HG03108 (cell line): ENCODE data around the gene YIF1B.
A peak's percentile ranks its signal among the peaks of the same experiment; 100 is the strongest.
"Not testable (repeated sequence)": the region's sequence is repeated elsewhere in the genome, so short reads cannot be mapped to it uniquely, and the experiment has no call there.

Experiments
- ATAC-seq: cut with Tn5 transposase; IDR thresholded peaks from one replicate; pipeline ENCODE4 v1.9.1; 2021; ENCODE audit warnings: moderate library complexity; ENCODE audit not compliant: unreplicated experiment

The YIF1B gene

DNA sequence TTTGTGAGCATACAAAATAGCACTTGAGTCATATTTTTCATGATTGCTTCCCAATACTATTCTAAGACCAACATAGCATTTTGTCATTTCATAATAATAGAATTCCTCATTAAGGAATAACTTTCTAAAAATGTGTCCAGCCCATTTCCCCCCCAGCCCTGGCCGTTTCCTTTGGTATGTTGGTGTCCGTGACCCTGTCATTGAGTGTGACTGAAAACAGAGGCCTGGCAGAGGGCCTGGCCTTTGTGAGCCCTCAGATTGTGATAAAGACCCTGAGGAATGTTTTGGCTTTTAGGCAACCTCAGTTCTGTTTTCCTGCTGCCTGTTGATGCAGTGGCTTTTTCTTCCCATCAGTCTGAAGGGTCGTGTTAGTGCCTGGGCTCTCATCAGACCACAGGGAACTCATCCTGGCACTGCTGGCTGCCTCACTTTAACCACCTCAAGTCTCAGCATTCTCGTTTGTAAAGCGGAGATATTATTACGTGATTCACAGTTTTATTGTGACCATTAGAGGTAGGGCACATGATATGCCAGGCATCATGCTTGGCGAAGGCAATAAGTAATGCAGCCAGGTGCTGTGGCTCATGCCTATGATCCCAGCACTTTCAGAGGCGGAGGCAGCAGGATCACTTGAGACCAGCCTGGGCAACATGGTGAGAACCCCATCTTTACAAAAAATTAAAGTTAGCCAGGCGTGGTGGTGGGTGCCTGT, 37.6 kb downstream of the YIF1B start:
- ATAC-seq = no peak

GRCh38 chr19:38277549-38277948, 38.2 kb downstream of the YIF1B start:
- ATAC-seq = no peak

DNA sequence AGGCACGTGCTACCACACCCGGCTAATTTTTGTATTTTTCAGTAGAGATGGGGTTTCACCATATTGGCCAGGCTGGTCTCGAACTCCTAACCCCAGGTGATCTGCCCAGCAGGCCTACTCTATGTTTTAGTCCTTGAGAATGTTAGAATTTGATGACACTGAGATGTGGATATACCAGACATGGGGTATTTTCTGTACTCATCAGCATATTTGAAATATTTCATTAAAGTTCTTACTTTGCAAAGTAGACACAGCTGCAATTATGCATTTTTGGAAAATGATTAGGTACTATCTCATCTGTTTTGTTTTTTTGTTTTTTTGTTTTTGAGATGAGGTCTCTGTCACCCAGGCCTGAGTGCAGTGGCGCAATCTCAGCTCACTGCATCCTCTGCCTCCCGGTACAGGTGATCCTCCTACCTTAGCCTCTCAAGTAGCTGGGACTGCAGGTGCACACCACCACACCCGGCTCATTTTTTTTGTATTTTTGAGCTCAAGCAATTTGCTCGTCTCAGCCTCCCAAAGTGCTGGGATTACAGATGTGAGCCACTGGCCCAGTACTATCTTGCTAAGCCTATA, 38.7 kb downstream of the YIF1B start:
- ATAC-seq = no peak

DNA sequence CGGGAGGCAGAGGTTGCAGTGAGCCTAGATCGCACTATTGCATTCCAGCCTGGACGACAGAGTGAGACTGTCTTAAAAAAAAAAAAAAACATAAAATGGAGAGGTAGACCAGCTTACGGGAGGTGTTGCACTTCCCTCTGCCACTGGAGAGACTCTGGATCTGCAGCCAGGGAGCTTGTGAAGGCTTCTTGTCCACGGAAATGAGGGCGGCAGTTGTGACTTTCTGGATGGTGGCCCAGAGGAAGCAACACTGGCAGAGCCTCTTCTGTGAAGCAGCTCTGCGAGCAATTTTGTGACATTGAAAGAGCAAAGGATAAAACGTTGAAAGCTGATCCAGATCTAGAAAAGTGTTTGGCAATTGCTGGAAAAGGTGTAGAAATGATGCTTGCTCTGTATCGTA, 41.0 kb downstream of the YIF1B start:
- no peak for ATAC-seq

GRCh38 chr19:38273499-38273898, 42.2 kb downstream of the YIF1B start:
- no peak for ATAC-seq

GRCh38 chr19:38270587-38271167, 45.1 kb downstream of the YIF1B start:
- no peak for ATAC-seq

DNA sequence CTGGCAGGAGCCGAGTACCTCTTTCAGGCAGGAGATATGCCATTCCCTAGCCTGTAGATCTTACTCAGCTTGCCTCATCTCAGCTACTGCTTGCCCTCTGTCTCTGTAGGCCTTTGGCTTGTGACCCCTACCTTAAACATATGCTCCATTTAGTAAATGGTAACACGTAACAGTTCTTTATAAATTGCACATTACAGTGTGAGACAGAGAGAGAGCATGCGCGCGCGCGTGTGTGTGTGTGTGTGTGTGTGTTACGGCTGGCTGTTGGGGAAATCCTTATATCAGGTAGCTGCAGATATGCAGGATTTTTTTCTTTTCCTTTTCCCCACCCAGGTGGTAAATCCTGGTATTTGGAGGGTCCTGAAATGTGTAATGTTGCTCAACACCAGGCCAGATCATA, 47.2 kb downstream of the YIF1B start:
- no peak for ATAC-seq

DNA sequence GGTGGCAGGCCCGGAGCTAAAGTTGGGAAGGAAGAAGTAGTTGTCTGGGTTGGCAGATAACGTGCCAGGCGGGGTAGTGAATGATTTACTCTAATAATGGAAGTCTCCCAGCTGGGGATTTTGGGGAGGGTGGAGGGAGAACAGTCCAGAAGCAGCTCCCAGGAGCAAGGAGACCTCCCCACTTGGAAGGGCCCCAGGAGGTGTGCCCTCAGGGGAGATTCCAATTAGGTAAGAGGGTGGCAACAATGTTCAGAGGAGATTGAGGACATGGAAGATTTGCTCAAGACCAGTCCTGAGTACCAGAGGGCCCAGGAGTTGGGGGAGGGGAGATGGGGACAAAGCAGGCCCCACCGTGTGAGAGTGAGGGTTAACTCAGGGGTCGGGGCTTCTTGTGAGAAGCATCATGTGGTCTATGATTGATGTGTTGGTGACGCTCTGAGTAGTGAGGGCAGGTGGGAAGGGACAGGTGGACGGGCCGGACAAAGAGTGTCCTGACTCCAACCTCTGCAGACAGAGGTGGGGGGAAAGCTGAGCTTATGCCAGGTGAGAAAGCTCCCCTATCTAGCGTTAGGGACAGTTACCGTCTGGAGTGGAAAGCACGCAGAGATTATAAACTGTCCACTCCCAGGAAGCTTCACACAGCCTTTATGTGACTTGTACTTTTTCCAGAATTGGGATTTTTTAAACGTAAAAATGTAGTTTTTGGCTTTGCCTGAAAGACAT, 47.8 kb downstream of the YIF1B start:
- ATAC-seq = no peak

DNA sequence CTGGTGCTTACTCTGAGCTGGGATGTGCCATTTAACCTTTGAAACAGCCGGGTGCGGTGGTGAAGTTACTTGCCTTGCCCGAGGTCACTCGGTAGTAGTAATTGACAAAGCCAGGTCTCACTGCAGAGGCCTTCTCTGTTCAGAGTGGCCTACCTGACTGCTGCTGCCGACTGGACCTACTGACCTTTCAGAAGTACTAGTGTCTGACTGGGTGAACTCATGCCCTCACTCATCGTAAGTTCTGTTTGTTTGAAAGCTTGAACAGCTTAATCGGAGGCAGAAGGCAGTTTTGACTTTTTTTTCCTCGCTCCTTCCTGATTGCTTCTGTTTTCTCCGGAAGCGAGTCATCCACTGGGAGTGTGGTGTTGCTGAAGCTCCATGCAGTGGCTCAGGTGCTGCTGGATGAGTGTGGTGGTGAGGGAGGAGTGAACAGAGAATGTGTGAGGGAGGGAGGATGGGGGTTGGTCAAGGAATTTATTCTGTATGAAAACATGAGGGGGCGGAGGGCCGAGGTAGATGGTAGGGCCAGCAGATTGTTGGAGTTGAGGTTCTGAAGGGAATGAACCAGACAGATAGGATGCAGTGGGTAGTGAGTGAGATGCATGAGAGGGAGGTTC, 48.7 kb downstream of the YIF1B start:
- no peak for ATAC-seq

DNA sequence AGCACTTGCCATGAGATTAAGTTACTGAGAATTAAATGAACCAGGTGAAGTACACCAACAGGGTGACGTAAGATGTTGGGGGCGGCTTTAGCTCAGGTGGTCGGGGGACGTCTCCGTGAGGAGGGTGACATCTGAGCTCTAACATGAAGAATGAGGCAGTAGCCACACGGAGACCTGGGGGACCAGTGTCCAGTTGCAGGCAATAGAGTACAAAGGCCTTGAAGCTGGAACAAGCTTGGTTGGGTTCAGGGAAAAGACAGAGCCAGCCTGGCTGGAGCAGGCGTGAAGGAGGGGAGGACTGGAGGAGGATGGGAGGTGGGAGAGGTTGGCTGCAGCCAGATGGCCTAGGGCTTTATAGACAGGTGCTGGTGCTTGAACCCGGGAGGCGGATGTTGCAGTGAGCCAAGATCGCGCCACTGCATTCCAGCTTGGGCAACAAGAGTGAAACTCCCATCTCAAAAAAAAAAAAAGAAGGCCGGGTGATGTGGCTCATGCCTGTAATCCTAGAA, 49.8 kb downstream of the YIF1B start:
- no peak for ATAC-seq

DNA sequence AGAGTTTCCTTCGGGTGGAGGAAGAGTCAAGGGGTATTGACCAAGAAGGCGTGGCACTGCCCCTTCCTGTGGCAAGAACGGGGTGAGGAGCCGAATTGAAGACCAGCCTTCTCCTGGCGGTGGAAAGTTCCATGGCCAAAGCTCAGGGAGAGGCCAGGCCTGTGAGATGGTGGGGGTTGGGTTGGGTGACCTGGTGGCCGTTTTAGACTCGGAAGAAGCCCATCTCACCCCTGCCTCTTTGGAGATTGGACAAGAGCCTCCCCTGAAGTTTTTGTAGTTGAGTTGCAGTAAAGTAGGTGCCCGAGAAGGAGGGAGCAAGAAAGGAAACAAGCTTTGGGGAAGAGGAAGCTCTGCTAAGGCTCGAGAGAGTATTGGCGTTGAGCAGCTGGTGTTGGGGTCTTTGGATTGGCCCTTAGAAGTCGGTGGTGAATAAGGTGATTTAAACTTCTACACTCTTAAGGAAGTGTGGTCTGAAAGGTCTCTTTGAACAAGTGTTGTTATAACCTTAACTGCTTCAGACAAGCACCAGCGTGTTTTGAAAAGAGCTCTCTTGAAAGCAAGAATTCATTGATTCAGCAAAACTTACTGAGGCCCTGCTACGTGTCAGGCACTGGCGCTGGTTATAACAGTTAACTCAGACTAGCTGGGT, 50.4 kb downstream of the YIF1B start:
- ATAC-seq = no peak

GRCh38 chr19:38264486-38265212, 51.1 kb downstream of the YIF1B start, which contains the start of gene SPINT2:
Gene SPINT2, plus strand, starts transcription at chr19:38264573. Its CDS starts 320 bp downstream, at chr19:38264893.
- ATAC-seq = peak; percentile 14

GRCh38 chr19:38263689-38264485, 51.9 kb downstream of the YIF1B start:
- ATAC-seq = peak; percentile 55

- no peak for ATAC-seq
Observed at GRCh38 chr19:38262585-38263268, 53.0 kb downstream of the YIF1B start.

- ATAC-seq = not testable (repeated sequence)
Observed at GRCh38 chr19:38261942-38262341, 53.8 kb downstream of the YIF1B start.

- no peak for ATAC-seq
Observed at GRCh38 chr19:38255383-38256014, 60.2 kb downstream of the YIF1B start.

GRCh38 chr19:38253788-38254187, 62.0 kb downstream of the YIF1B start:
- no peak for ATAC-seq
